ENCODE data around the gene MT1F.

Gene MT1F

GRCh38 chr16:56632156-56632847 lies 25.5 kb upstream of the MT1F start, which contains the start of gene MT1M:
TSS of gene MT1M (plus strand) at chr16:56632659. CDS start at chr16:56632732, 73 bp downstream.
- DNase-seq (ENCODE audit: low spot score): no peak
- TF ChIP-seq CTCF (IDR thresholded peaks at IDR 0.05; ENCODE audit: extremely low read depth, insufficient read depth, missing control alignments): no peak
- in situ Hi-C loops (cut with MboI; ENCODE audit: low pct_unique_long_range_greater_than_20kb, low sequenced_read_pairs, unreplicated experiment): no loop called here

GRCh38 chr16:56632848-56633365 lies 24.9 kb upstream of the MT1F start:
- in situ Hi-C loops (cut with MboI; ENCODE audit: low pct_unique_long_range_greater_than_20kb, low sequenced_read_pairs, unreplicated experiment): no loop called here
- no peak for DNase-seq (ENCODE audit: low spot score)
- no peak for TF ChIP-seq CTCF (IDR thresholded peaks at IDR 0.05; ENCODE audit: extremely low read depth, insufficient read depth, missing control alignments)

- no peak for DNase-seq (ENCODE audit: low spot score)
- TF ChIP-seq CTCF (IDR thresholded peaks at IDR 0.05; ENCODE audit: extremely low read depth, insufficient read depth, missing control alignments): no peak
- in situ Hi-C loops (cut with MboI; ENCODE audit: low pct_unique_long_range_greater_than_20kb, low sequenced_read_pairs, unreplicated experiment): no loop called here
Observed at GRCh38 chr16:56633535-56633934, 24.2 kb upstream of the MT1F start.

- in situ Hi-C loops (cut with MboI; ENCODE audit: low pct_unique_long_range_greater_than_20kb, low sequenced_read_pairs, unreplicated experiment): no loop called here
- no peak for TF ChIP-seq CTCF (IDR thresholded peaks at IDR 0.05; ENCODE audit: extremely low read depth, insufficient read depth, missing control alignments)
- DNase-seq (ENCODE audit: low spot score): no peak
Observed at GRCh38 chr16:56634715-56635440, 22.9 kb upstream of the MT1F start.

- no peak for DNase-seq (ENCODE audit: low spot score)
- TF ChIP-seq CTCF (IDR thresholded peaks at IDR 0.05; ENCODE audit: extremely low read depth, insufficient read depth, missing control alignments): no peak
- in situ Hi-C loops (cut with MboI; ENCODE audit: low pct_unique_long_range_greater_than_20kb, low sequenced_read_pairs, unreplicated experiment): no loop called here
Observed at GRCh38 chr16:56635441-56635967, 22.3 kb upstream of the MT1F start.

GRCh38 chr16:56636616-56637413 lies 20.9 kb upstream of the MT1F start:
- TF ChIP-seq CTCF (IDR thresholded peaks at IDR 0.05; ENCODE audit: extremely low read depth, insufficient read depth, missing control alignments): no peak
- in situ Hi-C loops (cut with MboI; ENCODE audit: low pct_unique_long_range_greater_than_20kb, low sequenced_read_pairs, unreplicated experiment): no loop called here
- DNase-seq (ENCODE audit: low spot score): no peak
